ENCODE measurements around the gene ASCL1. TPM values are rescaled to one million over a fixed set of nuclear protein-coding genes. Genes with fewer than 3 reads are reported as not detected.

Gene ASCL1
- total and polyA plus RNA-seq, 9 of the 15 experiments (the other 6 are each of a cell fraction or from before 2014, with no cell fraction given), result 0.01 to 0.09 (median 0.04) TPM; not detected in 3

DNA sequence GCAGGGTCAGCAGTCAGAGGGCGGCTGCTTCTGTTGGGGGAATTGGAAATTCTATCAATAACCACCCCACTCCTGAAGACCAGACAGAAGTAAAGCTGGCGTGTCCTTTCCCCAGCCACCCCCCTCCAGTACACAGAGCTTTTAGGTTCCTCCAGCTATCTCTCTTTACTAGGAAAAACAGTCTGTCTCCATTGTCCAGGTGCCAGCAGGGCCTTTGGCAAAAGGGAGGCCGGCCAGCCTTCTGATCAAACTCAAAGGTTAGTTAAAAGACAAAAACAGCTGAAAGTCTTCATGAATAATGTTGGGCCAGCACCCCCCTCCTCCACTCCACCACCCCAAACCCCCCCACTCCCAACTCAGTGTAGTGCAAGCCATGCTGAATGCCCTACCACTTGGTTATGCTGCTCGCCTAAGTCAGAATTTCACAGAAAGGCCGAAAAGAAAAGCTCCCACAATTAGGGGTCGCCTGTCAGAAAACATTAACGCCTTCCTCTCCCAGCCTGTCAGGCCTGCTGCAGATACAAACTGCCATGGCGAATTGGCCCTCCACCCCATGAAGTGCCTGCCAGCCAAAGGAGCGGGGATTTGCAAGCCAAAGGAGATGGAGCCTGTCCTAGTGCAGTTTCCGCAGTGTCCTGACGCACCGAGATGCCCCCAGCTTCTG, 8.9 kb downstream of the ASCL1 start:
- Histone ChIP-seq H3K9me1 (ENCODE audit: control insufficient read depth, insufficient read depth, low read length) (no peaks in the 10 kb centered on the region), H3K4me2 (ENCODE audit: insufficient read depth, low read length) (no peak overlapping the region), H3K27me3 (ENCODE audit: control insufficient read depth in 2 of 2, insufficient read depth in 2 of 2, low read length in 2 of 2) (peaks cover 0 to 13% of the 10 kb centered on the region in 2 experiments; a peak in 3 of 5 replicates), H3K4me3 (no peak overlapping the region), H3K79me2 (ENCODE audit: control insufficient read depth, insufficient read depth, low read length) (no peaks in the 10 kb centered on the region), H3K36me3 (ENCODE audit: control insufficient read depth, insufficient read depth, low read length) (no peaks in the 10 kb centered on the region), H3K9me3 (replicated peaks; ENCODE audit: control insufficient read depth, insufficient read depth, low read depth, low read length) (no peaks in the 10 kb centered on the region), H2AFZ (ENCODE audit: low read depth, low read length) (no peak overlapping the region), H4K20me1 (replicated peaks; ENCODE audit: control insufficient read depth, insufficient read depth, low read length) (no peaks in the 10 kb centered on the region), H3K4me1 (replicated peaks in 1 of 2; ENCODE audit: control insufficient read depth in 2 of 2, insufficient read depth in 2 of 2, low read length in 2 of 2) (no peaks in the 10 kb centered on the region), H3K9ac (ENCODE audit: insufficient read depth in 1 of 2, low read depth in 2 of 2, low read length in 2 of 2) (no peak overlapping the region), H3K27ac (ENCODE audit: extremely low read depth, low read depth, low read length) (no peak overlapping the region)
- in situ Hi-C loops (cut with MboI), result no loop called here
- ChIA-PET POLR2A (no interaction called here), CTCF (ENCODE audit: low intra/inter-chr PET ratio) (no interaction called here)
- no peak for DNase-seq (ENCODE audit: extremely low read depth in 1 of 4, low spot score in 3 of 4)
- no peak for FAIRE-seq
- BruUV-seq (replicated peaks), result no TSS peak
- no peak for ATAC-seq
- under 1% methylated on average over 12 of the region's 12 CpGs for WGBS (ENCODE audit: insufficient coverage, low coverage, missing lambda C conversion rate)
- intact Hi-C loops (cut with micrococcal nuclease), result no loop called here
- TF ChIP-seq RREB1 (CRISPR knock-in tag; IDR thresholded peaks at IDR 0.05) (no peak), ZKSCAN1 (IDR thresholded peaks at IDR 0.05; ENCODE audit: low read depth, low read length) (no peak), ZC3H4 (CRISPR knock-in tag; IDR thresholded peaks at IDR 0.05; ENCODE audit: borderline replicate concordance) (no peak), RAD51 (IDR thresholded peaks at IDR 0.05; ENCODE audit: borderline replicate concordance, low read depth) (no peak), SRSF7 (optimal IDR thresholded peaks at IDR 0.05; ENCODE audit: low read depth, low read length) (no peak), ZNF75A (CRISPR knock-in tag; IDR thresholded peaks at IDR 0.05) (no peak), KDM4B (IDR thresholded peaks at IDR 0.05; ENCODE audit: borderline replicate concordance in 2 of 2, low read depth in 1 of 2) (no peak), SMC3 (conservative IDR thresholded peaks at IDR 0.05; ENCODE audit: insufficient read depth, low read depth, low read length) (no peak), TFAP4 (CRISPR knock-in tag; IDR thresholded peaks at IDR 0.05; ENCODE audit: borderline replicate concordance) (no peak), EGR1 (conservative IDR thresholded peaks at IDR 0.05) (no peak)
- TF ChIP-seq, protein P1, sequence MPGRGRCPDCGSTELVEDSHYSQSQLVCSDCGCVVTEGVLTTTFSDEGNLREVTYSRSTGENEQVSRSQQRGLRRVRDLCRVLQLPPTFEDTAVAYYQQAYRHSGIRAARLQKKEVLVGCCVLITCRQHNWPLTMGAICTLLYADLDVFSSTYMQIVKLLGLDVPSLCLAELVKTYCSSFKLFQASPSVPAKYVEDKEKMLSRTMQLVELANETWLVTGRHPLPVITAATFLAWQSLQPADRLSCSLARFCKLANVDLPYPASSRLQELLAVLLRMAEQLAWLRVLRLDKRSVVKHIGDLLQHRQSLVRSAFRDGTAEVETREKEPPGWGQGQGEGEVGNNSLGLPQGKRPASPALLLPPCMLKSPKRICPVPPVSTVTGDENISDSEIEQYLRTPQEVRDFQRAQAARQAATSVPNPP (IDR thresholded peaks at IDR 0.05; ENCODE audit: borderline replicate concordance, insufficient read depth, insufficient read length), result no peak
- TF ChIP-seq, protein P2, sequence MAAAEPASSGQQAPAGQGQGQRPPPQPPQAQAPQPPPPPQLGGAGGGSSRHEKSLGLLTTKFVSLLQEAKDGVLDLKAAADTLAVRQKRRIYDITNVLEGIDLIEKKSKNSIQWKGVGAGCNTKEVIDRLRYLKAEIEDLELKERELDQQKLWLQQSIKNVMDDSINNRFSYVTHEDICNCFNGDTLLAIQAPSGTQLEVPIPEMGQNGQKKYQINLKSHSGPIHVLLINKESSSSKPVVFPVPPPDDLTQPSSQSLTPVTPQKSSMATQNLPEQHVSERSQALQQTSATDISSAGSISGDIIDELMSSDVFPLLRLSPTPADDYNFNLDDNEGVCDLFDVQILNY (CRISPR knock-in tag; IDR thresholded peaks at IDR 0.05), result no peak
